SK-N-SH treated with all-trans-retinoic acid at 6 μM for 48 hours (cell line): Measurements from ENCODE around the gene PTPRD.

Source experiments
- ARNTL ChIP-seq: fragments of 450-650 bp; formaldehyde crosslinking; IDR thresholded peaks from 2 replicates; pipeline ENCODE4 v1.5.0; 2020; ENCODE audit warnings: low read depth, mild to moderate bottlenecking, moderate library complexity, borderline replicate concordance
- CREB5 ChIP-seq: fragments of 250-450 bp; sonication (Bioruptor Pico); IDR thresholded peaks from 2 replicates; pipeline ENCODE4 v1.5.1; 2020; ENCODE audit warnings: low read depth, mild to moderate bottlenecking, moderate library complexity
- GLIS3 ChIP-seq: fragments of 250-450 bp; sonication (Bioruptor Pico); IDR thresholded peaks from 2 replicates; pipeline ENCODE4 v1.5.0; 2020; ENCODE audit warnings: mild to moderate bottlenecking, moderate library complexity
- OSR1 ChIP-seq: fragments of 250-450 bp; sonication (Bioruptor Pico); IDR thresholded peaks from 2 replicates; pipeline ENCODE4 v1.8.0; 2022; ENCODE audit warnings: moderate library complexity, mild to moderate bottlenecking, inconsistent platforms
- PATZ1 ChIP-seq: fragments of 250-450 bp; sonication (Bioruptor Pico); IDR thresholded peaks from 2 replicates; pipeline ENCODE4 v1.8.0; 2020; ENCODE audit warnings: mild to moderate bottlenecking, moderate library complexity, borderline replicate concordance
- TCF4 ChIP-seq: fragments of 250-450 bp; sonication (Bioruptor Pico); IDR thresholded peaks from 2 replicates; pipeline ENCODE4 v1.8.0; 2021; ENCODE audit warnings: mild to moderate bottlenecking, moderate library complexity, borderline replicate concordance
- TOX ChIP-seq: fragments of 250-450 bp; sonication (Bioruptor Pico); IDR thresholded peaks from 2 replicates; pipeline ENCODE4 v1.8.0; 2021; ENCODE audit warnings: mild to moderate bottlenecking, moderate library complexity, borderline replicate concordance
- ZFP3 ChIP-seq: fragments of 250-450 bp; sonication (Bioruptor Pico); IDR thresholded peaks from 2 replicates; pipeline ENCODE4 v1.5.0; 2020; ENCODE audit warnings: mild to moderate bottlenecking, moderate library complexity
- ZFP30 ChIP-seq: fragments of 450-650 bp; formaldehyde crosslinking; IDR thresholded peaks from 2 replicates; pipeline ENCODE4 v1.5.0; 2022; ENCODE audit warnings: mild to moderate bottlenecking, moderate library complexity
- ZNF8 ChIP-seq: fragments of 450-650 bp; formaldehyde crosslinking; IDR thresholded peaks from 2 replicates; pipeline ENCODE4 v1.5.0; 2020; ENCODE audit warnings: mild to moderate bottlenecking, moderate library complexity

- TF ChIP-seq ZFP3 (CRISPR knock-in tag) (no peak), PATZ1 (CRISPR knock-in tag) (no peak), CREB5 (CRISPR knock-in tag) (no peak), ARNTL (CRISPR knock-in tag) (no peak), GLIS3 (no peak), OSR1 (CRISPR knock-in tag) (no peak), TCF4 (CRISPR knock-in tag) (no peak), TOX (no peak), ZNF8 (no peak), ZFP30 (CRISPR knock-in tag) (no peak)
Observed at GRCh38 chr9:10523164-10523563, 89.6 kb downstream of the PTPRD start.
